WTC11 (cell line): ENCODE data around the gene SLC7A4. TPM values are rescaled to one million over a fixed set of nuclear protein-coding genes. Genes with fewer than 3 reads are reported as not detected.

Experiments
- ATAC-seq: fragments of 200-7000 bp; cut with Tn5 transposase; 2 replicates; pipeline ENCODE4 v1.10.0; 2021; ENCODE audit warnings: mild to moderate bottlenecking, moderate library complexity
- CTCF ChIA-PET: fragments of 300-600 bp; sonication (Branson Sonifier 250); formaldehyde crosslinking; loops from one replicate; lab custom pipeline; 2021; ENCODE audit warnings: antibody characterized with exemption; lab: Charles Lee
- POLR2A ChIA-PET: fragments of 350-600 bp; sonication (Branson Sonifier 250); formaldehyde crosslinking; loops from one replicate; lab custom pipeline; 2021; ENCODE audit warnings: antibody characterized with exemption; lab: Charles Lee
- DNase-seq: peaks from one replicate; pipeline ENCODE4 v3.0.0; 2021; ENCODE audit warnings: low spot score
- H3K27ac Mint-ChIP-seq: 2 replicates; pipeline ENCODE4 v1.8.0; 2021; ENCODE audit warnings: mixed read lengths
- H3K27me3 Mint-ChIP-seq: 2 replicates; pipeline ENCODE4 v1.8.0; 2021; ENCODE audit warnings: low read depth, mild to moderate bottlenecking, moderate library complexity, mixed read lengths
- H3K36me3 Mint-ChIP-seq: 2 replicates; pipeline ENCODE4 v1.8.0; 2021; ENCODE audit warnings: mixed read lengths
- H3K4me1 Mint-ChIP-seq: 2 replicates; pipeline ENCODE4 v1.8.0; 2022; ENCODE audit warnings: mixed read lengths
- H3K4me3 Mint-ChIP-seq: 2 replicates; pipeline ENCODE4 v1.8.0; 2021; ENCODE audit warnings: mild to moderate bottlenecking, moderate library complexity, mixed read lengths
- H3K9me3 Mint-ChIP-seq: 2 replicates; pipeline ENCODE4 v1.8.0; 2021; ENCODE audit warnings: mixed read lengths
- CBFB ChIP-seq: sonication (generic); formaldehyde crosslinking; IDR thresholded peaks from 2 replicates; pipeline ENCODE4 v1.8.1; 2022; ENCODE audit warnings: mild to moderate bottlenecking, low read depth, missing genetic modification reagents
- EMX1 ChIP-seq: fragments of 250-450 bp; sonication (Bioruptor Pico); IDR thresholded peaks from 2 replicates; pipeline ENCODE4 v1.8.0; 2021; ENCODE audit warnings: mild to moderate bottlenecking
- FOXJ3 ChIP-seq: sonication (generic); formaldehyde crosslinking; IDR thresholded peaks from 2 replicates; pipeline ENCODE4 v1.9.0; 2021; ENCODE audit warnings: missing genetic modification reagents, mild to moderate bottlenecking, borderline replicate concordance
- GRHL2 ChIP-seq: fragments of 250-450 bp; sonication (Bioruptor Pico); IDR thresholded peaks from 2 replicates; pipeline ENCODE4 v1.8.0; 2022; ENCODE audit warnings: mild to moderate bottlenecking, moderate library complexity; ENCODE audit not compliant: insufficient replicate concordance, severe bottlenecking
- GTF2I ChIP-seq: fragments of 250-450 bp; sonication (Bioruptor Pico); conservative IDR thresholded peaks from 2 replicates; pipeline ENCODE4 v1.4.0; 2021; ENCODE audit warnings: mild to moderate bottlenecking
- KAT7 ChIP-seq: sonication (generic); formaldehyde crosslinking; IDR thresholded peaks from 2 replicates; pipeline ENCODE4 v1.8.1; 2023; ENCODE audit warnings: missing genetic modification reagents, mild to moderate bottlenecking, borderline replicate concordance
- MYBL2 ChIP-seq: sonication (generic); formaldehyde crosslinking; IDR thresholded peaks from 2 replicates; pipeline ENCODE4 v1.8.1; 2023; ENCODE audit warnings: mild to moderate bottlenecking, moderate library complexity, missing genetic modification reagents
- TEAD1 ChIP-seq: sonication (generic); formaldehyde crosslinking; IDR thresholded peaks from 2 replicates; pipeline ENCODE4 v1.8.0; 2022; ENCODE audit warnings: mild to moderate bottlenecking, missing genetic modification reagents
- ZNF219 ChIP-seq: sonication (generic); formaldehyde crosslinking; IDR thresholded peaks from 2 replicates; pipeline ENCODE4 v1.8.0; 2023; ENCODE audit warnings: missing genetic modification reagents, mild to moderate bottlenecking, borderline replicate concordance
- ZNF263 ChIP-seq: sonication (generic); formaldehyde crosslinking; IDR thresholded peaks from 2 replicates; pipeline ENCODE4 v1.8.1; 2022; ENCODE audit warnings: low read depth, mild to moderate bottlenecking, moderate library complexity, missing genetic modification reagents
- ZNF396 ChIP-seq: fragments of 250-450 bp; sonication (Bioruptor Pico); IDR thresholded peaks from 2 replicates; pipeline ENCODE4 v1.8.0; 2021; ENCODE audit warnings: mild to moderate bottlenecking, moderate library complexity, borderline replicate concordance
- total RNA-seq: library from RNA; stranded (reverse); gene quantifications from 3 replicates; pipeline ENCODE4 v1.2.3, GENCODE V29; 2021
- TF ChIP-seq, protein P1 (sequence below): fragments of 250-450 bp; sonication (Bioruptor Pico); IDR thresholded peaks from 2 replicates; pipeline ENCODE4 v2.1.2; 2022; ENCODE audit warnings: mild to moderate bottlenecking, moderate library complexity
- TF ChIP-seq, protein P2 (sequence below): sonication (generic); formaldehyde crosslinking; conservative IDR thresholded peaks from 2 replicates; pipeline ENCODE4 v1.8.1; 2023; ENCODE audit warnings: mild to moderate bottlenecking, low read depth, missing genetic modification reagents, moderate library complexity
- TF ChIP-seq, protein P3 (sequence below): sonication (generic); formaldehyde crosslinking; IDR thresholded peaks from 2 replicates; pipeline ENCODE4 v1.8.0; 2023; ENCODE audit warnings: missing genetic modification reagents, mild to moderate bottlenecking, borderline replicate concordance
- TF ChIP-seq, protein P4 (sequence below): sonication (generic); formaldehyde crosslinking; IDR thresholded peaks from 2 replicates; pipeline ENCODE4 v1.8.1; 2022; ENCODE audit warnings: low read depth, mild to moderate bottlenecking, moderate library complexity, missing genetic modification reagents, borderline replicate concordance

Gene SLC7A4
- total RNA-seq, 1 experiment from 2014 or later: 0.37 TPM

DNA sequence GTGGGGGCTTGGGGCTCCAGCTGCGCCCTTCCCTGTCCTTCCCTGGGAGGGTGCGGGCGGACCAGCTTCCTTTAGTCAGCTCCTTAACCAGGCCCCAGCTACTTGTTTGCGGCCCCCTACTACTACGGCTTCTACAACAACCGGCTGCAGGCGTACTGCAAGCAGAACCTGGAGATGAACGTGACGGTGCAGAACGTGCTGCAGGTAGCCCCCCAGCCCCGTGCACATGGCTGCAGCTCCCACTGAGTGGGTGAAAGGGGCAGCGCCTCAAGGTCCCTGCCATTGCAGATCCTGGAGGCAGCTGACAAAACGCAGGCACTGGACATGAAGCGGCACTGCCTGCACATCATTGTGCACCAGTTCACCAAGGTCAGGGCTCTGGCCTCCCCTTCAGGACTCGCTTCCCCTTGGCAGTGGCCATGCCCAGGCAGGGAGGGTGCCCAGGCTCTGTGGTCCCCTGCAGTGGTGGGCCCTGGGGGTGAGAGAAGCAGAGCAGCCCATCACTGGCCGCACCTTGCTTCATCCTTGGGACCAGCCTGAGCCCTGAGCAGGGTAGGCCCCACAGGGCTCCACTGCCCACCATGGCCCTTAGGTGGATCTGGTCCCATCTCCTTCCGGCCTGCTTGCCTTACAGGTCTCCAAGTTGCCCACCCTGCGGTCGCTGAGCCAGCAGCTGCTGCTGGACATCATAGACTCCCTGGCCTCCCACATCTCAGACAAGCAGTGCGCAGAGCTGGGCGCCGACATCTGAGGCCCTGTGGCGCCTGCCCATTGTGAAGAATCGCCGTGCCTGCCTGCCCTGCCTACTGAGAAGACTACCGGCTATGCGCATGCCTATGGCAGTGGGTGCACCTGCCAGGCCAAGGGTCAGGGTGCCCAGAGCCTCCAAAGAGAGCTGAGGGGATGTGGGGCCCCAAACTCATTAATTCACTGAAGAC is 35.5 kb downstream of the SLC7A4 start:
- no peak for DNase-seq
- ATAC-seq: no peak
- Mint-ChIP-seq H3K27ac (no peak overlapping the region), H3K4me1 (peaks cover 9% of the 10 kb centered on the region), H3K27me3 (no peaks in the 10 kb centered on the region), H3K36me3 (no peaks in the 10 kb centered on the region), H3K4me3 (no peak overlapping the region), H3K9me3 (no peaks in the 10 kb centered on the region)
- ChIA-PET CTCF (interaction anchor here (0.8 kb wide), 1 partner anchor 34 kb away, joined by 4 read pairs; no protein-coding TSS in a partner anchor), POLR2A (interaction anchor here (0.6 kb wide), 1 partner anchor 1126 kb away, joined by 4 read pairs; no protein-coding TSS in a partner anchor)
- TF ChIP-seq KAT7 (CRISPR knock-in tag) (no peak), EMX1 (CRISPR knock-in tag) (no peak), ZNF396 (CRISPR knock-in tag) (no peak), ZNF219 (no peak), FOXJ3 (no peak)
- TF ChIP-seq, protein P1, sequence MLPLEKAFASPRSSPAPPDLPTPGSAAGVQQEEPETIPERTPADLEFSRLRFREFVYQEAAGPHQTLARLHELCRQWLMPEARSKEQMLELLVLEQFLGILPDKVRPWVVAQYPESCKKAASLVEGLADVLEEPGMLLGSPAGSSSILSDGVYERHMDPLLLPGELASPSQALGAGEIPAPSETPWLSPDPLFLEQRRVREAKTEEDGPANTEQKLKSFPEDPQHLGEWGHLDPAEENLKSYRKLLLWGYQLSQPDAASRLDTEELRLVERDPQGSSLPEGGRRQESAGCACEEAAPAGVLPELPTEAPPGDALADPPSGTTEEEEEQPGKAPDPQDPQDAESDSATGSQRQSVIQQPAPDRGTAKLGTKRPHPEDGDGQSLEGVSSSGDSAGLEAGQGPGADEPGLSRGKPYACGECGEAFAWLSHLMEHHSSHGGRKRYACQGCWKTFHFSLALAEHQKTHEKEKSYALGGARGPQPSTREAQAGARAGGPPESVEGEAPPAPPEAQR (CRISPR knock-in tag): no peak
- TF ChIP-seq, protein P2, sequence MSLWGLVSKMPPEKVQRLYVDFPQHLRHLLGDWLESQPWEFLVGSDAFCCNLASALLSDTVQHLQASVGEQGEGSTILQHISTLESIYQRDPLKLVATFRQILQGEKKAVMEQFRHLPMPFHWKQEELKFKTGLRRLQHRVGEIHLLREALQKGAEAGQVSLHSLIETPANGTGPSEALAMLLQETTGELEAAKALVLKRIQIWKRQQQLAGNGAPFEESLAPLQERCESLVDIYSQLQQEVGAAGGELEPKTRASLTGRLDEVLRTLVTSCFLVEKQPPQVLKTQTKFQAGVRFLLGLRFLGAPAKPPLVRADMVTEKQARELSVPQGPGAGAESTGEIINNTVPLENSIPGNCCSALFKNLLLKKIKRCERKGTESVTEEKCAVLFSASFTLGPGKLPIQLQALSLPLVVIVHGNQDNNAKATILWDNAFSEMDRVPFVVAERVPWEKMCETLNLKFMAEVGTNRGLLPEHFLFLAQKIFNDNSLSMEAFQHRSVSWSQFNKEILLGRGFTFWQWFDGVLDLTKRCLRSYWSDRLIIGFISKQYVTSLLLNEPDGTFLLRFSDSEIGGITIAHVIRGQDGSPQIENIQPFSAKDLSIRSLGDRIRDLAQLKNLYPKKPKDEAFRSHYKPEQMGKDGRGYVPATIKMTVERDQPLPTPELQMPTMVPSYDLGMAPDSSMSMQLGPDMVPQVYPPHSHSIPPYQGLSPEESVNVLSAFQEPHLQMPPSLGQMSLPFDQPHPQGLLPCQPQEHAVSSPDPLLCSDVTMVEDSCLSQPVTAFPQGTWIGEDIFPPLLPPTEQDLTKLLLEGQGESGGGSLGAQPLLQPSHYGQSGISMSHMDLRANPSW (CRISPR knock-in tag): no peak

DNA sequence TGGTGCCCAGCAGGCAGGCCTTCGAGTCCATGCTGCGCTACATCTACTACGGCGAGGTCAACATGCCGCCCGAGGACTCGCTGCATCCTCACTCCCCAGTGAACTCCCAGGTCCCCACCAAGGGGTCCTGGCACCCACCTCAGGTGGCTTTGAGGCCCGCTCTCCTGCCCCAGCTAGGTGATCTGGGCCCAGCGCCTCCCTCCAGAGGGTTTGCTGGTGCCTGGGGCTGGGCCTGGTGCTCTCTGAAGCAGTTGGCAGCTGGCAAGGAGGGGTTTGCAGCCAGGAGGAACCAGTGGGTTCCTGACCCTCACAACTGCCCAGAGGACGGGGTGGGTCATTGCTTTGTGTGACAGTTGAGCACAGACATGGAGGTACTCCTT is 36.3 kb downstream of the SLC7A4 start:
- no peaks in the 10 kb centered on the region for H3K27me3 Mint-ChIP-seq
- no peak for ATAC-seq
- no peak for DNase-seq
- H3K4me3 Mint-ChIP-seq: no peak overlapping the region
- no peaks in the 10 kb centered on the region for H3K36me3 Mint-ChIP-seq
- TF ChIP-seq GRHL2 (CRISPR knock-in tag) (no peak), MYBL2 (CRISPR knock-in tag) (no peak), FOXJ3 (no peak), TEAD1 (CRISPR knock-in tag) (no peak), ZNF263 (no peak), KAT7 (CRISPR knock-in tag) (no peak), CBFB (CRISPR knock-in tag) (no peak)
- TF ChIP-seq, protein P1 (CRISPR knock-in tag): no peak
- ChIA-PET CTCF (no interaction called here), POLR2A (interaction anchor here (0.6 kb wide), 1 partner anchor 1125 kb away, joined by 4 read pairs; no protein-coding TSS in a partner anchor)
- no peaks in the 10 kb centered on the region for H3K9me3 Mint-ChIP-seq
- H3K4me1 Mint-ChIP-seq: peaks cover 4% of the 10 kb centered on the region; the same call in 1 of the 2 replicates
- no peak overlapping the region for H3K27ac Mint-ChIP-seq

DNA sequence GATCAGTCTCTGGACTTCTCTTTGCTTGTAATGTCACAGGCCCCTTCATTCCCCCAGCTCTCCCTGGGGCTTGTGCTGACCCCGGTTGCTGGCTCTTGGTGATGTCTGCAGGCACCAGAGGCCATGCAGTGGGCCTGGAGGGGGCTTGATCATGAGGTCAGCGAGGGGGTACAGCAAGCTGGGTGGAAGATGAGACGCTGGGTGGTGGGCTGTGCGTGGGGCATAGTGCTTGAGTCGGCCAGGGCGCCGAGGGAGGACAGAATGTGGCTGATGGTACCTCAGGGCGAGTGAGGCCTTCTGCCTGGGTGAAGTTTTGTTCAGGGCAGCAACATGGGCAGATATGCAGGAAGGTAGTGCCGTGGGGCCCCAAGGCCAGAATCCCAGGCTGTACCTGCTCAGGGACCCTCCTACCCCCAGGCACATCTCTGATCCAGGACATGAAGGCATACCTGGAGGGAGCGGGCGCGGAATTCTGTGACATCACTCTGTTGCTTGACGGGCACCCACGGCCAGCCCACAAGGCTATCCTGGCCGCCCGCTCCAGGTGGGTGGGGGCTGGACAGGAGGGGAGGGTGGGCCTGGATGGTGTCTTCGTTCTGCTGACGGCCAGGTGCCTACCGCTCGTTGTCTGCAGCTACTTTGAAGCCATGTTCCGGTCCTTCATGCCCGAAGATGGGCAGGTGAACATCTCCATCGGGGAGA is 36.9 kb downstream of the SLC7A4 start:
- ChIA-PET POLR2A (no interaction called here), CTCF (no interaction called here)
- no peak for ATAC-seq
- Mint-ChIP-seq H3K27me3 (no peaks in the 10 kb centered on the region), H3K4me3 (no peak overlapping the region), H3K36me3 (no peaks in the 10 kb centered on the region), H3K4me1 (no peaks in the 10 kb centered on the region), H3K27ac (no peak overlapping the region), H3K9me3 (no peaks in the 10 kb centered on the region)
- DNase-seq: no peak
- TF ChIP-seq GTF2I (CRISPR knock-in tag) (no peak), ZNF219 (no peak), EMX1 (CRISPR knock-in tag) (no peak), FOXJ3 (no peak)
- TF ChIP-seq, protein P3, sequence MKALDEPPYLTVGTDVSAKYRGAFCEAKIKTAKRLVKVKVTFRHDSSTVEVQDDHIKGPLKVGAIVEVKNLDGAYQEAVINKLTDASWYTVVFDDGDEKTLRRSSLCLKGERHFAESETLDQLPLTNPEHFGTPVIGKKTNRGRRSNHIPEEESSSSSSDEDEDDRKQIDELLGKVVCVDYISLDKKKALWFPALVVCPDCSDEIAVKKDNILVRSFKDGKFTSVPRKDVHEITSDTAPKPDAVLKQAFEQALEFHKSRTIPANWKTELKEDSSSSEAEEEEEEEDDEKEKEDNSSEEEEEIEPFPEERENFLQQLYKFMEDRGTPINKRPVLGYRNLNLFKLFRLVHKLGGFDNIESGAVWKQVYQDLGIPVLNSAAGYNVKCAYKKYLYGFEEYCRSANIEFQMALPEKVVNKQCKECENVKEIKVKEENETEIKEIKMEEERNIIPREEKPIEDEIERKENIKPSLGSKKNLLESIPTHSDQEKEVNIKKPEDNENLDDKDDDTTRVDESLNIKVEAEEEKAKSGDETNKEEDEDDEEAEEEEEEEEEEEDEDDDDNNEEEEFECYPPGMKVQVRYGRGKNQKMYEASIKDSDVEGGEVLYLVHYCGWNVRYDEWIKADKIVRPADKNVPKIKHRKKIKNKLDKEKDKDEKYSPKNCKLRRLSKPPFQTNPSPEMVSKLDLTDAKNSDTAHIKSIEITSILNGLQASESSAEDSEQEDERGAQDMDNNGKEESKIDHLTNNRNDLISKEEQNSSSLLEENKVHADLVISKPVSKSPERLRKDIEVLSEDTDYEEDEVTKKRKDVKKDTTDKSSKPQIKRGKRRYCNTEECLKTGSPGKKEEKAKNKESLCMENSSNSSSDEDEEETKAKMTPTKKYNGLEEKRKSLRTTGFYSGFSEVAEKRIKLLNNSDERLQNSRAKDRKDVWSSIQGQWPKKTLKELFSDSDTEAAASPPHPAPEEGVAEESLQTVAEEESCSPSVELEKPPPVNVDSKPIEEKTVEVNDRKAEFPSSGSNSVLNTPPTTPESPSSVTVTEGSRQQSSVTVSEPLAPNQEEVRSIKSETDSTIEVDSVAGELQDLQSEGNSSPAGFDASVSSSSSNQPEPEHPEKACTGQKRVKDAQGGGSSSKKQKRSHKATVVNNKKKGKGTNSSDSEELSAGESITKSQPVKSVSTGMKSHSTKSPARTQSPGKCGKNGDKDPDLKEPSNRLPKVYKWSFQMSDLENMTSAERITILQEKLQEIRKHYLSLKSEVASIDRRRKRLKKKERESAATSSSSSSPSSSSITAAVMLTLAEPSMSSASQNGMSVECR: no peak
- TF ChIP-seq, protein P4, sequence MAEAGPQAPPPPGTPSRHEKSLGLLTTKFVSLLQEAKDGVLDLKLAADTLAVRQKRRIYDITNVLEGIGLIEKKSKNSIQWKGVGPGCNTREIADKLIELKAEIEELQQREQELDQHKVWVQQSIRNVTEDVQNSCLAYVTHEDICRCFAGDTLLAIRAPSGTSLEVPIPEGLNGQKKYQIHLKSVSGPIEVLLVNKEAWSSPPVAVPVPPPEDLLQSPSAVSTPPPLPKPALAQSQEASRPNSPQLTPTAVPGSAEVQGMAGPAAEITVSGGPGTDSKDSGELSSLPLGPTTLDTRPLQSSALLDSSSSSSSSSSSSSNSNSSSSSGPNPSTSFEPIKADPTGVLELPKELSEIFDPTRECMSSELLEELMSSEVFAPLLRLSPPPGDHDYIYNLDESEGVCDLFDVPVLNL: no peak
